Neural cell (in vitro differentiated cells): ENCODE data around the gene SUFU. TPM values are rescaled to one million over a fixed set of nuclear protein-coding genes. Genes with fewer than 3 reads are reported as not detected.

Source experiments
- H2AFZ ChIP-seq: fragments of 200-600, 300-800 bp; sonication (generic), shearing (Covaris generic); 2 replicates; pipeline ENCODE4 v1.6.0; 2014; ENCODE audit warnings: low read depth, mild to moderate bottlenecking, antibody characterized with exemption, low read length, moderate library complexity
- H3F3A ChIP-seq: fragments of 200-600 bp; shearing (Covaris generic); 2 replicates; pipeline ENCODE4 v1.6.1; 2016; ENCODE audit warnings: mild to moderate bottlenecking, moderate library complexity, mixed read lengths, antibody characterized with exemption, low read length; ENCODE audit not compliant: insufficient read depth, poor library complexity, severe bottlenecking
- H3K27ac ChIP-seq: fragments of 200-600, 300-800 bp; sonication (generic), shearing (Covaris generic); 2 replicates; pipeline ENCODE4 v1.5.1; 2014; ENCODE audit warnings: mild to moderate bottlenecking, low read length, moderate library complexity
- H3K27me3 ChIP-seq: fragments of 300-800, 200-600 bp; sonication (generic), shearing (Covaris generic); 2 replicates; pipeline ENCODE4 v1.6.0; 2014; ENCODE audit warnings: mild to moderate bottlenecking, low read depth, low read length, moderate library complexity; ENCODE audit not compliant: insufficient read depth
- H3K36me3 ChIP-seq: fragments of 300-800, 200-600 bp; sonication (generic), shearing (Covaris generic); 2 replicates; pipeline ENCODE4 v1.5.1; 2014; ENCODE audit warnings: mild to moderate bottlenecking, antibody characterized with exemption, low read length, moderate library complexity; ENCODE audit not compliant: insufficient read depth
- H3K4me2 ChIP-seq: fragments of 300-800, 200-600 bp; sonication (generic), shearing (Covaris generic); 2 replicates; pipeline ENCODE4 v1.6.0; 2014; ENCODE audit warnings: mild to moderate bottlenecking, low read length
- H3K4me3 ChIP-seq: fragments of 300-800, 200-600 bp; sonication (generic), shearing (Covaris generic); 2 replicates; pipeline ENCODE4 v1.5.1; 2014; ENCODE audit warnings: mild to moderate bottlenecking, low read length, moderate library complexity
- H3K79me2 ChIP-seq: fragments of 200-600 bp; shearing (Covaris generic); replicated peaks from 2 replicates; pipeline ENCODE4 v1.6.0; 2014; ENCODE audit warnings: mild to moderate bottlenecking, low read length, moderate library complexity; ENCODE audit not compliant: insufficient read depth
- H3K9ac ChIP-seq: fragments of 300-800, 200-600 bp; sonication (generic), shearing (Covaris generic); 2 replicates; pipeline ENCODE4 v1.6.1; 2016; ENCODE audit warnings: mild to moderate bottlenecking, low read length, mixed read lengths
- H3K9me2 ChIP-seq: fragments of 200-600 bp; shearing (Covaris generic); 2 replicates; pipeline ENCODE4 v1.6.1; 2016; ENCODE audit warnings: mild to moderate bottlenecking, low read length, mixed read lengths; ENCODE audit not compliant: insufficient read depth
- H3K9me3 ChIP-seq: fragments of 200-600, 300-800 bp; sonication (generic), shearing (Covaris generic); 2 replicates; pipeline ENCODE4 v1.6.1; 2016; ENCODE audit warnings: mild to moderate bottlenecking, mixed run types, low read length, moderate library complexity, mixed read lengths
- H4K20me1 ChIP-seq: fragments of 200-600 bp; shearing (Covaris generic); 2 replicates; pipeline ENCODE4 v1.6.1; 2016; ENCODE audit warnings: mild to moderate bottlenecking, mixed run types; ENCODE audit not compliant: insufficient read depth
- EZH2 ChIP-seq: fragments of 200-600, 300-800 bp; shearing (Covaris generic), sonication (generic); IDR thresholded peaks from 2 replicates; pipeline ENCODE4 v1.6.1; 2014; ENCODE audit warnings: antibody characterized with exemption, low read length, borderline replicate concordance, mild to moderate bottlenecking; ENCODE audit not compliant: insufficient read depth, poor library complexity, severe bottlenecking
- MXI1 ChIP-seq: fragments of 450-650 bp; conservative IDR thresholded peaks from 2 replicates; pipeline ENCODE4 v1.6.1; 2014; ENCODE audit warnings: antibody characterized with exemption, mild to moderate bottlenecking; ENCODE audit not compliant: poor library complexity, severe bottlenecking
- POLR2AphosphoS5 ChIP-seq: IDR thresholded peaks from 2 replicates; pipeline ENCODE4 v1.6.1; 2012
- RAD21 ChIP-seq: fragments of 450-650 bp; conservative IDR thresholded peaks from 2 replicates; pipeline ENCODE4 v1.6.1; 2014; ENCODE audit warnings: antibody characterized with exemption, mild to moderate bottlenecking, moderate library complexity
- SMC3 ChIP-seq: fragments of 450-650 bp; conservative IDR thresholded peaks from 2 replicates; pipeline ENCODE4 v1.6.1; 2014; ENCODE audit warnings: antibody characterized with exemption, mild to moderate bottlenecking, moderate library complexity; ENCODE audit not compliant: poor library complexity
- TAF1 ChIP-seq: IDR thresholded peaks from 2 replicates; pipeline ENCODE4 v1.6.1; 2012; ENCODE audit warnings: low read depth
- polyA plus RNA-seq: library from polyadenylated mRNA; depleted of rRNA; stranded (reverse); fragments of >200 nt; gene quantifications from 2 replicates; pipeline ENCODE4 v1.2.3, GENCODE V29; 2014
- TF ChIP-seq, protein P1 (sequence below): IDR thresholded peaks from 2 replicates; pipeline ENCODE4 v1.6.1; 2012; ENCODE audit warnings: borderline replicate concordance
- TF ChIP-seq, protein P2 (sequence below): fragments of 450-650 bp; IDR thresholded peaks from 2 replicates; pipeline ENCODE4 v1.5.1; 2014; ENCODE audit warnings: antibody characterized with exemption, mild to moderate bottlenecking, moderate library complexity; ENCODE audit not compliant: poor library complexity, severe bottlenecking

Gene SUFU
- polyA plus RNA-seq, 1 donor from 2014 or later: 4.8 TPM

DNA sequence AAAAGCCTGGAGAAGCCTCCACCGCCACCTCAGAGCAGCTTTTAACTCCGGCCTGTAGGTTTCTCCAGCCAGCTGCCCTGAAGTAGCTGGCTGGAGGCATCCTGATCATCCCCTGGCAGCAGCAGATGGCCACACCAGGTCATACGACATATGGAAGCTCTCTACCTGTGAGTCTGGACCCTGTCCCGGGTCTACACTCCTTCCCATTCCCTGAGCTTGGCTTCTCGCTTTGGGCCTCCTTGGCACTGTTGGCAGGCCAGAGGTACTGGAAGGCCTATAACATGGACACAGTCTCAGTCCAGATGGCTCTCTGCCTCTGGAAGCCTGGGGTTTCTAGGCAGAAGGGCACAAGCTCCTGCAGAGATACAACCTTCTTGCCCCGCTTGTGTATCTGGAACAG is 97.0 kb downstream of the SUFU start:
- no peaks in the 10 kb centered on the region for H3K36me3 ChIP-seq
- no peaks in the 10 kb centered on the region for H3F3A ChIP-seq
- no peak overlapping the region for H3K4me2 ChIP-seq
- no peaks in the 10 kb centered on the region for H4K20me1 ChIP-seq
- TF ChIP-seq, protein P1, sequence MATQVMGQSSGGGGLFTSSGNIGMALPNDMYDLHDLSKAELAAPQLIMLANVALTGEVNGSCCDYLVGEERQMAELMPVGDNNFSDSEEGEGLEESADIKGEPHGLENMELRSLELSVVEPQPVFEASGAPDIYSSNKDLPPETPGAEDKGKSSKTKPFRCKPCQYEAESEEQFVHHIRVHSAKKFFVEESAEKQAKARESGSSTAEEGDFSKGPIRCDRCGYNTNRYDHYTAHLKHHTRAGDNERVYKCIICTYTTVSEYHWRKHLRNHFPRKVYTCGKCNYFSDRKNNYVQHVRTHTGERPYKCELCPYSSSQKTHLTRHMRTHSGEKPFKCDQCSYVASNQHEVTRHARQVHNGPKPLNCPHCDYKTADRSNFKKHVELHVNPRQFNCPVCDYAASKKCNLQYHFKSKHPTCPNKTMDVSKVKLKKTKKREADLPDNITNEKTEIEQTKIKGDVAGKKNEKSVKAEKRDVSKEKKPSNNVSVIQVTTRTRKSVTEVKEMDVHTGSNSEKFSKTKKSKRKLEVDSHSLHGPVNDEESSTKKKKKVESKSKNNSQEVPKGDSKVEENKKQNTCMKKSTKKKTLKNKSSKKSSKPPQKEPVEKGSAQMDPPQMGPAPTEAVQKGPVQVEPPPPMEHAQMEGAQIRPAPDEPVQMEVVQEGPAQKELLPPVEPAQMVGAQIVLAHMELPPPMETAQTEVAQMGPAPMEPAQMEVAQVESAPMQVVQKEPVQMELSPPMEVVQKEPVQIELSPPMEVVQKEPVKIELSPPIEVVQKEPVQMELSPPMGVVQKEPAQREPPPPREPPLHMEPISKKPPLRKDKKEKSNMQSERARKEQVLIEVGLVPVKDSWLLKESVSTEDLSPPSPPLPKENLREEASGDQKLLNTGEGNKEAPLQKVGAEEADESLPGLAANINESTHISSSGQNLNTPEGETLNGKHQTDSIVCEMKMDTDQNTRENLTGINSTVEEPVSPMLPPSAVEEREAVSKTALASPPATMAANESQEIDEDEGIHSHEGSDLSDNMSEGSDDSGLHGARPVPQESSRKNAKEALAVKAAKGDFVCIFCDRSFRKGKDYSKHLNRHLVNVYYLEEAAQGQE: no peak
- TF ChIP-seq TAF1 (no peak), SMC3 (no peak), EZH2 (no peak), MXI1 (no peak)
- TF ChIP-seq, protein P2, sequence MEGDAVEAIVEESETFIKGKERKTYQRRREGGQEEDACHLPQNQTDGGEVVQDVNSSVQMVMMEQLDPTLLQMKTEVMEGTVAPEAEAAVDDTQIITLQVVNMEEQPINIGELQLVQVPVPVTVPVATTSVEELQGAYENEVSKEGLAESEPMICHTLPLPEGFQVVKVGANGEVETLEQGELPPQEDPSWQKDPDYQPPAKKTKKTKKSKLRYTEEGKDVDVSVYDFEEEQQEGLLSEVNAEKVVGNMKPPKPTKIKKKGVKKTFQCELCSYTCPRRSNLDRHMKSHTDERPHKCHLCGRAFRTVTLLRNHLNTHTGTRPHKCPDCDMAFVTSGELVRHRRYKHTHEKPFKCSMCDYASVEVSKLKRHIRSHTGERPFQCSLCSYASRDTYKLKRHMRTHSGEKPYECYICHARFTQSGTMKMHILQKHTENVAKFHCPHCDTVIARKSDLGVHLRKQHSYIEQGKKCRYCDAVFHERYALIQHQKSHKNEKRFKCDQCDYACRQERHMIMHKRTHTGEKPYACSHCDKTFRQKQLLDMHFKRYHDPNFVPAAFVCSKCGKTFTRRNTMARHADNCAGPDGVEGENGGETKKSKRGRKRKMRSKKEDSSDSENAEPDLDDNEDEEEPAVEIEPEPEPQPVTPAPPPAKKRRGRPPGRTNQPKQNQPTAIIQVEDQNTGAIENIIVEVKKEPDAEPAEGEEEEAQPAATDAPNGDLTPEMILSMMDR: no peak
- H3K79me2 ChIP-seq: no peaks in the 10 kb centered on the region
- H3K4me3 ChIP-seq: no peak overlapping the region
- no peak overlapping the region for H2AFZ ChIP-seq
- no peak overlapping the region for H3K27ac ChIP-seq
- H3K27me3 ChIP-seq: no peaks in the 10 kb centered on the region
- H3K9me2 ChIP-seq: no peaks in the 10 kb centered on the region
- no peaks in the 10 kb centered on the region for H3K9me3 ChIP-seq
- H3K9ac ChIP-seq: no peak overlapping the region

DNA sequence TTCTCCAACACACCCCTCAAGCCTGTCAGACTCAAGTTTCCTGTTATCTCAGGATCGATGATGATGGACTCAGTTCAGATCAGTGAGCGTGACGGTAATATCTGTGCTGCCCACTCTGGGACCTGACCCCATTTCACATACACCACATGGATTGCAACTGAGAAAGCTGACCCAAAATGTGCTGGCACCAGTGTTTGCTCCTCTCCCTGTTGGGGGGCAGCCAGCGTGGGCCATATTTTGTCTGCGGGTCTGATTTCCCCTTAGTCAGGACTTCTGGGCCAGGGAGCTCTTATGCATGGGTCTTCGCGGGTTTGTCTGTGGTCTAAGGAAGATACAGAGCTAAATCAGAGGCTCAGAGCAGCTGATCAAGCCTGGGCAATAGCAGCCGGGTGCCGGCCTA is 97.9 kb downstream of the SUFU start:
- TF ChIP-seq, protein P1: no peak
- TF ChIP-seq POLR2AphosphoS5 (no peak), RAD21 (no peak), EZH2 (no peak), MXI1 (no peak), TAF1 (no peak)
- Histone ChIP-seq H2AFZ (no peak overlapping the region), H3F3A (no peaks in the 10 kb centered on the region), H3K9me2 (no peaks in the 10 kb centered on the region), H3K9ac (no peak overlapping the region), H3K27ac (no peak overlapping the region), H3K36me3 (no peaks in the 10 kb centered on the region), H3K79me2 (no peaks in the 10 kb centered on the region), H4K20me1 (no peaks in the 10 kb centered on the region), H3K4me2 (no peak overlapping the region), H3K9me3 (no peaks in the 10 kb centered on the region), H3K27me3 (no peaks in the 10 kb centered on the region), H3K4me3 (no peak overlapping the region)
